Measurements from ENCODE around the gene TTC17.
A peak's percentile ranks its signal among the peaks of the same experiment; 100 is the strongest.
"Not testable (repeated sequence)": the region's sequence is repeated elsewhere in the genome, so short reads cannot be mapped to it uniquely, and the experiment has no call there.

The TTC17 gene

GRCh38 chr11:43341159-43341558 is 17.6 kb upstream of the TTC17 start:
- TF ChIP-seq CTCF (IDR thresholded peaks at IDR 0.05; ENCODE audit: control extremely low read depth, extremely low read depth, low read depth, missing control alignments) = no peak
- DNase-seq (ENCODE audit: extremely low spot score) = no peak
- ChIA-PET CTCF (no interaction called here), POLR2A (no interaction called here)

- POLR2A ChIA-PET; DNase-seq (ENCODE audit: extremely low spot score): not testable (repeated sequence)
- CTCF ChIA-PET = interaction anchor here (1.5 kb wide), 1 partner anchor 10 kb away, joined by 6 read pairs; no protein-coding TSS in a partner anchor
Measured at GRCh38 chr11:43351426-43351825, 7.3 kb upstream of the TTC17 start.

GRCh38 chr11:43354311-43354710 is 4.4 kb upstream of the TTC17 start:
- ChIA-PET CTCF (interaction anchor here (2.1 kb wide), 1 partner anchor 12 kb away, joined by 4 read pairs; no protein-coding TSS in a partner anchor), POLR2A (no interaction called here)
- no peak for DNase-seq (ENCODE audit: extremely low spot score)
- no peak for TF ChIP-seq CTCF (IDR thresholded peaks at IDR 0.05; ENCODE audit: control extremely low read depth, extremely low read depth, low read depth, missing control alignments)

- TF ChIP-seq CTCF (IDR thresholded peaks at IDR 0.05; ENCODE audit: control extremely low read depth, extremely low read depth, low read depth, missing control alignments) = no peak
Measured at GRCh38 chr11:43356336-43356735, 2.4 kb upstream of the TTC17 start.

GRCh38 chr11:43358279-43358800 is 380 bp upstream of the TTC17 start:
- CTCF ChIA-PET = interaction anchor here (0.9 to 4.3 kb wide), 8 partner anchors 10 to 66 kb away, joined by 3 to 28 read pairs (median 4); partner anchors contain the start of gene API5
- no peak for DNase-seq (ENCODE audit: extremely low spot score)
- POLR2A ChIA-PET = interaction anchor here (0.7 to 1.6 kb wide), 3 partner anchors 10 to 55 kb away, joined by 3 to 7 read pairs (median 5); no protein-coding TSS in a partner anchor

More at GRCh38 chr11:43356336-43356735, 2.4 kb upstream of the TTC17 start:
- ChIA-PET POLR2A (no interaction called here), CTCF (interaction anchor here (1.2 to 4.3 kb wide), 4 partner anchors 12 to 214 kb away, joined by 3 to 28 read pairs (median 5); partner anchors contain the start of gene API5)
- no peak for DNase-seq (ENCODE audit: extremely low spot score)

GRCh38 chr11:43359422-43359818 is 700 bp downstream of the TTC17 start:
- ChIA-PET POLR2A (interaction anchor here (1.6 kb wide), 1 partner anchor 9 kb away, joined by 5 read pairs; no protein-coding TSS in a partner anchor), CTCF (interaction anchor here (0.8 to 4.3 kb wide), 8 partner anchors 9 to 65 kb away, joined by 3 to 28 read pairs (median 4); partner anchors contain the start of gene API5)
- peak; percentile 31 for DNase-seq (ENCODE audit: extremely low spot score)
- TF ChIP-seq CTCF (IDR thresholded peaks at IDR 0.05; ENCODE audit: control extremely low read depth, extremely low read depth, low read depth, missing control alignments) = no peak

More at GRCh38 chr11:43358279-43358800, 380 bp upstream of the TTC17 start:
- TF ChIP-seq CTCF (IDR thresholded peaks at IDR 0.05; ENCODE audit: control extremely low read depth, extremely low read depth, low read depth, missing control alignments) = no peak

GRCh38 chr11:43360361-43361032 is 1.8 kb downstream of the TTC17 start:
- ChIA-PET POLR2A (no interaction called here), CTCF (interaction anchor here (0.7 to 2.8 kb wide), 4 partner anchors 8 to 49 kb away, joined by 3 to 6 read pairs (median 4); partner anchors contain the start of gene API5)
- TF ChIP-seq CTCF (IDR thresholded peaks at IDR 0.05; ENCODE audit: control extremely low read depth, extremely low read depth, low read depth, missing control alignments) = no peak
- no peak for DNase-seq (ENCODE audit: extremely low spot score)
